GM12878 (cell line): ENCODE measurements around the gene SH2D5. TPM values are rescaled to one million over a fixed set of nuclear protein-coding genes. Genes with fewer than 3 reads are reported as not detected.

ENCODE experiments used
- ATAC-seq: fragments of 200-7000 bp; cut with Tn5 transposase; 3 replicates; pipeline ENCODE4 v1.9.1; 2020; ENCODE audit warnings: mild to moderate bottlenecking, moderate library complexity
- BruUV-seq: library from RNA; stranded (reverse); fragments of 400-500 nt; replicated peaks from 2 replicates; lab custom pipeline; 2021; lab: Mats Ljungman, UMichigan
- CTCF ChIA-PET: fragments of 300-600 bp; sonication (Branson Sonifier 250); formaldehyde crosslinking; extraction: SDS; loops from one replicate; lab custom pipeline; 2021; ENCODE audit warnings: inconsistent platforms; lab: Yijun Ruan, JAX
- POLR2A ChIA-PET: fragments of 350-600 bp; formaldehyde crosslinking; extraction: SDS; loops from one replicate; lab custom pipeline; 2021; ENCODE audit warnings: inconsistent platforms; lab: Charles Lee
- RAD21 ChIA-PET: fragments of 300-600 bp; sonication (Branson Sonifier 250); formaldehyde crosslinking; loops from one replicate; lab custom pipeline; 2023; ENCODE audit warnings: antibody characterized with exemption; ENCODE audit not compliant: unreplicated experiment; lab: Charles Lee
- SMC1A ChIA-PET: fragments of 300-600 bp; sonication (Branson Sonifier 250); formaldehyde crosslinking; loops from one replicate; lab custom pipeline; 2023; ENCODE audit not compliant: unreplicated experiment, uncharacterized antibody; lab: Charles Lee
- DNase-seq: peaks from one replicate; pipeline ENCODE4 v3.0.0-alpha.2; 2011; ENCODE audit warnings: low read depth, low spot score
- FAIRE-seq: peaks from 3 replicates; lab custom pipeline; 2011; peaks lifted over from hg19 to GRCh38; lab: Jason Lieb, UNC
- H2AFZ ChIP-seq: 2 replicates; pipeline ENCODE4 v1.6.0; 2011; ENCODE audit warnings: low read depth, low read length, control low read depth; ENCODE audit not compliant: control insufficient read depth
- H3K27ac ChIP-seq: 2 replicates; pipeline ENCODE4 v1.5.1; 2011; ENCODE audit warnings: control low read depth; ENCODE audit not compliant: control insufficient read depth, insufficient read depth
- H3K27me3 ChIP-seq, 2 experiments: replicated peaks in 1 of 2; 2 replicates each; pipeline versions ENCODE4 v1.6.0 to v1.6.1; 2011; ENCODE audit warnings: low read length in 1 of 2; ENCODE audit not compliant: control insufficient read depth in 2 of 2, insufficient read depth in 2 of 2
- H3K36me3 ChIP-seq, 2 experiments: 2 replicates each; pipeline ENCODE4 v1.5.1; 2011; ENCODE audit warnings: low read length in 1 of 2; ENCODE audit not compliant: control insufficient read depth in 2 of 2, insufficient read depth in 2 of 2
- H3K4me1 ChIP-seq: 2 replicates; pipeline ENCODE4 v1.6.1; 2011; ENCODE audit warnings: mild to moderate bottlenecking, low read length, moderate library complexity, mixed read lengths; ENCODE audit not compliant: control insufficient read depth, insufficient read depth
- H3K4me2 ChIP-seq: 2 replicates; pipeline ENCODE4 v1.6.0; 2011; ENCODE audit warnings: control low read depth; ENCODE audit not compliant: control insufficient read depth, insufficient read depth
- H3K4me3 ChIP-seq: fragments of 200-600 bp; sonication (generic); 2 replicates; pipeline ENCODE4 v1.5.1; 2016
- H3K79me2 ChIP-seq: 2 replicates; pipeline ENCODE4 v1.6.0; 2011; ENCODE audit warnings: low read length; ENCODE audit not compliant: control insufficient read depth, insufficient read depth
- H3K9ac ChIP-seq: 2 replicates; pipeline ENCODE4 v1.8.0; 2011; ENCODE audit warnings: low read length, control low read depth, mixed read lengths; ENCODE audit not compliant: control insufficient read depth, insufficient read depth
- H3K9me3 ChIP-seq: replicated peaks from 3 replicates; pipeline ENCODE4 v1.5.1; 2011; ENCODE audit warnings: mild to moderate bottlenecking, low read length; ENCODE audit not compliant: control insufficient read depth, insufficient read depth
- H4K20me1 ChIP-seq: 2 replicates; pipeline ENCODE4 v1.6.0; 2011; ENCODE audit not compliant: control insufficient read depth, insufficient read depth
- BMI1 ChIP-seq: fragments of 450-650 bp; IDR thresholded peaks from 2 replicates; pipeline ENCODE4 v1.6.1; 2016; ENCODE audit warnings: mild to moderate bottlenecking, moderate library complexity, borderline replicate concordance
- CHD1 ChIP-seq: IDR thresholded peaks from 2 replicates; pipeline ENCODE4 v1.6.1; 2012; ENCODE audit warnings: low read depth, low read length, improper control_type of control experiment
- ESRRA ChIP-seq: IDR thresholded peaks from 2 replicates; pipeline ENCODE4 v1.6.1; 2012; ENCODE audit warnings: mild to moderate bottlenecking, low read length, improper control_type of control experiment
- MLLT1 ChIP-seq: fragments of 450-650 bp; IDR thresholded peaks from 2 replicates; pipeline ENCODE4 v1.6.1; 2016; ENCODE audit warnings: mild to moderate bottlenecking
- MXI1 ChIP-seq: fragments of 150-350 bp; IDR thresholded peaks from 2 replicates; pipeline ENCODE4 v1.6.1; 2011; ENCODE audit warnings: low read depth, mild to moderate bottlenecking, inconsistent platforms, low read length, improper control_type of control experiment
- POLR2AphosphoS5 ChIP-seq: IDR thresholded peaks from 2 replicates; pipeline ENCODE4 v1.6.1; 2011; ENCODE audit warnings: mild to moderate bottlenecking, low read length, inconsistent platforms
- POU2F2 ChIP-seq: IDR thresholded peaks from 3 replicates; pipeline ENCODE4 v1.6.1; 2011; ENCODE audit warnings: low read depth, mild to moderate bottlenecking, low read length, borderline replicate concordance
- STAT1 ChIP-seq: fragments of 450-650 bp; conservative IDR thresholded peaks from 2 replicates; pipeline ENCODE4 v1.6.1; 2014; ENCODE audit warnings: antibody characterized with exemption, mild to moderate bottlenecking
- WRNIP1 ChIP-seq: IDR thresholded peaks from 2 replicates; pipeline ENCODE4 v1.6.1; 2011; ENCODE audit warnings: low read depth, low read length, improper control_type of control experiment, borderline replicate concordance
- WGBS: methylation state at CpG from one replicate; pipeline ENCODE4 v1.1.6; 2016; ENCODE audit warnings: low lambda C conversion rate; ENCODE audit not compliant: insufficient replicate concordance, insufficient coverage; ENCODE audit errors: missing lambda C conversion rate; 5-methylcytosine and 5-hydroxymethylcytosine counted together
- in situ Hi-C: fragments of 300-500 bp; cut with MboI; formaldehyde crosslinking; loops from 9 replicates; pipeline ENCODE4 v1.14.3; 2018; ENCODE audit warnings: mixed read lengths
- intact Hi-C: fragments of 100-400 bp; cut with micrococcal nuclease; formaldehyde crosslinking; loops from one replicate; pipeline ENCODE4 v1.14.2; 2022; ENCODE audit not compliant: unreplicated experiment
- polyA plus RNA-seq, 11 experiments: library from polyadenylated mRNA; depleted of rRNA in 4 of 11; unstranded in 6 of 11; stranded (reverse) in 5 of 11; fragments of >200 nt; fragmentation: Nextera tagmentation in 4 of 11; fragmentation: Illumina TruSeq in 1 of 11; extraction: Ambion mirVana in 4 of 11; extraction: Trizol in 1 of 11; gene quantifications; 1 replicate in 1 of 11; 2 replicates in 10 of 11; pipeline versions ENCODE4 v1.2.1 to v1.2.3, GENCODE V29; 2011 to 2016; ENCODE audit warnings: inconsistent platforms in 2 of 11, missing spikeins in 2 of 11, low read depth in 1 of 11
- total RNA-seq, 4 experiments: library from RNA; depleted of rRNA in 3 of 4; stranded (reverse); fragments of >200 nt in 3 of 4; fragmentation: Illumina TruSeq in 1 of 4; extraction: Trizol in 1 of 4; gene quantifications; 2 replicates each; pipeline versions ENCODE4 v1.2.1 to v1.2.3, GENCODE V29; 2013 to 2021
- TF ChIP-seq, protein P1 (sequence below): fragments of 150-350 bp; IDR thresholded peaks from 2 replicates; pipeline ENCODE4 v1.6.1; 2014; ENCODE audit warnings: mild to moderate bottlenecking, low read depth, low read length
- TF ChIP-seq, protein P2 (sequence below): fragments of 450-650 bp; IDR thresholded peaks from 2 replicates; pipeline ENCODE4 v1.6.1; 2017; ENCODE audit warnings: antibody characterized with exemption, mild to moderate bottlenecking, moderate library complexity

Gene SH2D5
- total and polyA plus RNA-seq, 10 of the 15 experiments (the other 5 are each of a cell fraction or from before 2014, with no cell fraction given), result 0.03 to 0.62 (median 0.20) TPM; not detected in 3

- no peak overlapping the region for H3K4me2 ChIP-seq
- no peak overlapping the region for H2AFZ ChIP-seq
- no peaks in the 10 kb centered on the region; a peak in 1 of 4 replicates for H3K27me3 ChIP-seq
- BruUV-seq, result no TSS peak
- no peaks in the 10 kb centered on the region for H3K36me3 ChIP-seq
- H3K27ac ChIP-seq, result no peak overlapping the region
- no peaks in the 10 kb centered on the region for H3K4me1 ChIP-seq
- RAD21 ChIA-PET, result no interaction called here
- CTCF ChIA-PET, result no interaction called here
- H3K9me3 ChIP-seq, result no peaks in the 10 kb centered on the region
- no peak overlapping the region for H3K4me3 ChIP-seq
- no peak for FAIRE-seq
- intact Hi-C loops, result no loop called here
- H4K20me1 ChIP-seq, result no peaks in the 10 kb centered on the region
- SMC1A ChIA-PET, result no interaction called here
- WGBS, result 73% methylated on average over 40 of the region's 41 CpGs
- in situ Hi-C loops, result no loop called here
- H3K79me2 ChIP-seq, result no peaks in the 10 kb centered on the region
- ATAC-seq, result no peak
- DNase-seq, result no peak
- TF ChIP-seq POLR2AphosphoS5 (no peak), STAT1 (no peak), CHD1 (no peak), POU2F2 (no peak), MXI1 (no peak), MLLT1 (no peak), WRNIP1 (no peak), ESRRA (no peak), BMI1 (no peak)
- TF ChIP-seq, protein P1, sequence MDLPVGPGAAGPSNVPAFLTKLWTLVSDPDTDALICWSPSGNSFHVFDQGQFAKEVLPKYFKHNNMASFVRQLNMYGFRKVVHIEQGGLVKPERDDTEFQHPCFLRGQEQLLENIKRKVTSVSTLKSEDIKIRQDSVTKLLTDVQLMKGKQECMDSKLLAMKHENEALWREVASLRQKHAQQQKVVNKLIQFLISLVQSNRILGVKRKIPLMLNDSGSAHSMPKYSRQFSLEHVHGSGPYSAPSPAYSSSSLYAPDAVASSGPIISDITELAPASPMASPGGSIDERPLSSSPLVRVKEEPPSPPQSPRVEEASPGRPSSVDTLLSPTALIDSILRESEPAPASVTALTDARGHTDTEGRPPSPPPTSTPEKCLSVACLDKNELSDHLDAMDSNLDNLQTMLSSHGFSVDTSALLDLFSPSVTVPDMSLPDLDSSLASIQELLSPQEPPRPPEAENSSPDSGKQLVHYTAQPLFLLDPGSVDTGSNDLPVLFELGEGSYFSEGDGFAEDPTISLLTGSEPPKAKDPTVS, result no peak
- TF ChIP-seq, protein P2, sequence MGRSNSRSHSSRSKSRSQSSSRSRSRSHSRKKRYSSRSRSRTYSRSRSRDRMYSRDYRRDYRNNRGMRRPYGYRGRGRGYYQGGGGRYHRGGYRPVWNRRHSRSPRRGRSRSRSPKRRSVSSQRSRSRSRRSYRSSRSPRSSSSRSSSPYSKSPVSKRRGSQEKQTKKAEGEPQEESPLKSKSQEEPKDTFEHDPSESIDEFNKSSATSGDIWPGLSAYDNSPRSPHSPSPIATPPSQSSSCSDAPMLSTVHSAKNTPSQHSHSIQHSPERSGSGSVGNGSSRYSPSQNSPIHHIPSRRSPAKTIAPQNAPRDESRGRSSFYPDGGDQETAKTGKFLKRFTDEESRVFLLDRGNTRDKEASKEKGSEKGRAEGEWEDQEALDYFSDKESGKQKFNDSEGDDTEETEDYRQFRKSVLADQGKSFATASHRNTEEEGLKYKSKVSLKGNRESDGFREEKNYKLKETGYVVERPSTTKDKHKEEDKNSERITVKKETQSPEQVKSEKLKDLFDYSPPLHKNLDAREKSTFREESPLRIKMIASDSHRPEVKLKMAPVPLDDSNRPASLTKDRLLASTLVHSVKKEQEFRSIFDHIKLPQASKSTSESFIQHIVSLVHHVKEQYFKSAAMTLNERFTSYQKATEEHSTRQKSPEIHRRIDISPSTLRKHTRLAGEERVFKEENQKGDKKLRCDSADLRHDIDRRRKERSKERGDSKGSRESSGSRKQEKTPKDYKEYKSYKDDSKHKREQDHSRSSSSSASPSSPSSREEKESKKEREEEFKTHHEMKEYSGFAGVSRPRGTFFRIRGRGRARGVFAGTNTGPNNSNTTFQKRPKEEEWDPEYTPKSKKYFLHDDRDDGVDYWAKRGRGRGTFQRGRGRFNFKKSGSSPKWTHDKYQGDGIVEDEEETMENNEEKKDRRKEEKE, result no peak
- POLR2A ChIA-PET, result interaction anchor here (1.1 kb wide), 1 partner anchor 284 kb away, joined by 3 read pairs; no protein-coding TSS in a partner anchor
- no peak overlapping the region for H3K9ac ChIP-seq
Measured at GRCh38 chr1:20704390-20705202, 27.9 kb downstream of the SH2D5 start.
